GM12872 (cell line): ENCODE data around the gene SMG1.

Experiments
- TF ChIP-seq, protein P1 (sequence below): IDR thresholded peaks from 3 replicates; pipeline ENCODE4 v1.5.1; 2011; ENCODE audit warnings: low read depth, mild to moderate bottlenecking, low read length, moderate library complexity; ENCODE audit not compliant: insufficient read depth

Gene SMG1

DNA sequence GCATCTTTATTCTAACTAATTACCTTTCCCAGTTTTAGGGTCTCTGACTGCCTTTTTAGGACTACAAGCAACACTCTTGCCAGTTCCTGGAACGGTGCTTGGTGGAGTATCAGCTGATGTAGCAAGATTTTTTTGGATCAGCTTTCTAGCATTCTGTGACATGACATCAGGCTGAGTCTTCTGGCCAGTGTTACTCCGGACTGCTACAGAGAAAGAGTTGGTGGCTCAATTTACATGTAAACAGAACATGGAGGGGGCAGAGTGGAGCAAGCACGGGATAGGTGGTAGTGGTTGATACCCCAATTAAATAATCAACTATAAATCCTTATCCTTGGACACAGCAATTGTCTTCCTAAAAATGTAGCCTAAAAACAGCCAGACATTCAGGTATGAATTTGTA, 114.3 kb downstream of the SMG1 start:
- TF ChIP-seq, protein P1, sequence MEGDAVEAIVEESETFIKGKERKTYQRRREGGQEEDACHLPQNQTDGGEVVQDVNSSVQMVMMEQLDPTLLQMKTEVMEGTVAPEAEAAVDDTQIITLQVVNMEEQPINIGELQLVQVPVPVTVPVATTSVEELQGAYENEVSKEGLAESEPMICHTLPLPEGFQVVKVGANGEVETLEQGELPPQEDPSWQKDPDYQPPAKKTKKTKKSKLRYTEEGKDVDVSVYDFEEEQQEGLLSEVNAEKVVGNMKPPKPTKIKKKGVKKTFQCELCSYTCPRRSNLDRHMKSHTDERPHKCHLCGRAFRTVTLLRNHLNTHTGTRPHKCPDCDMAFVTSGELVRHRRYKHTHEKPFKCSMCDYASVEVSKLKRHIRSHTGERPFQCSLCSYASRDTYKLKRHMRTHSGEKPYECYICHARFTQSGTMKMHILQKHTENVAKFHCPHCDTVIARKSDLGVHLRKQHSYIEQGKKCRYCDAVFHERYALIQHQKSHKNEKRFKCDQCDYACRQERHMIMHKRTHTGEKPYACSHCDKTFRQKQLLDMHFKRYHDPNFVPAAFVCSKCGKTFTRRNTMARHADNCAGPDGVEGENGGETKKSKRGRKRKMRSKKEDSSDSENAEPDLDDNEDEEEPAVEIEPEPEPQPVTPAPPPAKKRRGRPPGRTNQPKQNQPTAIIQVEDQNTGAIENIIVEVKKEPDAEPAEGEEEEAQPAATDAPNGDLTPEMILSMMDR = no peak

DNA sequence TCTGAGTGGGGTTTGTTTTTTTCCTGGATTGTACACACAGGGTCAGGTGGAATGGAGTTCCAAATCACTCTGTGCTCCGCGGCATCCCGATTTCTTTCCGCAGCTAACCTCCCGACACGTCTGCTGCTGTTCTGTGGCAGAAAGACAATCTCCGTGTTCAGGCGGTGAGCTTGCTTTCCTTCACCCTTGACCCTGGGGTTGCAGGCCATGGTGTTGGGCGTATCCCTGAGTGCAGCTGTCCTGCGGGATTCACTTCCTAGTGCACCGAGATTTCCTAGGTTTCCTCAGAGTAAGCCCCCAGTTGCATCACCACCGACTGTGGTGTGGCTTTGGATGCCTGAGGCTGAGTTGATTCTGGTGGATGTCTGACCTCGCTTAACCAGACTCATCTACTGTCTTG, 117.0 kb downstream of the SMG1 start:
- TF ChIP-seq, protein P1 = no peak

DNA sequence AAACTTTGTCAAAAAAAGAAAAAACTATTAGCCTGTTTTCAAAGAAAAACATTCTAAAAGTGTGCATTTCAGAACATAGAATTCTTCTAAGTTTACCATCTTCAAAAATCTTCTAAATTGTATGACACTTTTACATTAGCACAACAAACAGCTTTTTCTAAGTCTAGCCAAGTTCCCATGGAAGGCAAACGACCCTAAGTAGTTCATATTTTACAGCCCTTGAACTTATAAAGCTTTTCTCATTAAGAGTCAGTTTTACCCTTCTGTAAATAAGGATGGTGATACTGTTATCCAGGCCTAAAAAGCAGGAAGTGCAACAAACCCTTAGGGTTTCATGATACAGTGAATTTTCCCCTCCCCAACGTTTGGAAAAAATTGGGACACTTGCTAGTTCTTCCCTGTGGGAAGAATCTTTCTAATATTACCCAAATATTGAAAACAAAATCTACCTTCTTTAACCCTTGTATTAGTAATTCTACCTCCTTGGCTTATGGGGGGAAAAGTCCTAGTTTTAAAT, 120.9 kb downstream of the SMG1 start:
- TF ChIP-seq, protein P1 = no peak

DNA sequence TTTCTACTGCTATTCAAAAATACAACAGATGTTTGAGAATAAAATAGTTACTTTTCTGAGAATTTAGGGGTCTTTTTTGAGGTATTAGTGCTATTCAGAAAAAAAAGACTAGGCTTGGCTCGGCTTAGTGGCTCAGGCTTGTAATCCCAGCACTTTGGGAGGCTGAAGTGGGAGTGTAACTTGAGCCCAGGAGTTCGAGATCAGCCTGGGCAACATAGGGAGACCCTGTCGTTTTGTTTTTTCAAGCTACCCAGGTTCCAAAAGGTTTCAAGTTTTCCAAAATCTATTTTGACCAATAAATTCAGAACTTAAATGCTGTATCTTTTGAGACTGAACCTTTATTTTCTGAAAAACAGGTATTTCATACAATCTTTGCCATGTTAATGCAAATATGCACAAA, 121.7 kb downstream of the SMG1 start:
- TF ChIP-seq, protein P1 = no peak

DNA sequence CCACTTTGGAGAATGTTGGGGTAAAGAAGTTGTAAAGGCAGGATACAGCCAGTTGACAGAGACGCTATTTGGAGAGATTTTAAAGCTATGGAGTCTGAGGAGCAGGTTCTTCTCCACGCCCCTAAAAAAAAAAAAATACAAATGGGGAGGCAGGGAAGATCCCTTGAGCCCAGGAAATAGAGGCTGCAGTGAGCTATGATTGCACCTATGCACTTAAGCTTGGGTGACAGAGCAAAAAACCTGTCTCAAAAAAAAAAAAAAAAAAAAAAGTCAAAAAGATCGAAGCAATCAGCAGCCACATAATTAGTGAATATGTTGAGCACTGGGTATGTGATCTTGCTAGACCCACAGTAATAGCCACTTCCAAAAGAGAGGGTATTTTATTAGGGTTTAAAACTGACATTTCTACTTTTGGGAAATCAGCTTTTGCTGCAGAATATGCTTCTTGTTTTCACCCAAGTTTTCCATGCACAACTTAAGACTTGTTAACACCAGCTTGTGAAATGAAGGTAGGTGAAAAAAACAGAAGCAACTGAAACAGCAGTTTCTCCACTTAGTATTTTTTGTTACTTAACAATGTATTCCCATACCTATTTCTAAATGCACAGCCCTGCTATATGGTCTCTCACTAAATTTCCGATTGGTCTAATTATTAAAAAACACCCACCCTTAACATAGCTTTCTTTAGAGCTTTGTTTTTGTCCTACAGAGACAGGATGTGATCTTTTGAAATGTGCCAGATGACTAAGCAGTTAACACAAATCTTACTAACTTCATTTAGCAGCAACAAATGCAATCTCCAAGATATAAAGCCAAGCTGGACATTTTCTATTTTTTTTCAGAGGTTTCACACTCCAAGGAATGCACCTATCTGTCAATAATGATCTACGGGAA, 122.4 kb downstream of the SMG1 start:
- TF ChIP-seq, protein P1 = no peak

DNA sequence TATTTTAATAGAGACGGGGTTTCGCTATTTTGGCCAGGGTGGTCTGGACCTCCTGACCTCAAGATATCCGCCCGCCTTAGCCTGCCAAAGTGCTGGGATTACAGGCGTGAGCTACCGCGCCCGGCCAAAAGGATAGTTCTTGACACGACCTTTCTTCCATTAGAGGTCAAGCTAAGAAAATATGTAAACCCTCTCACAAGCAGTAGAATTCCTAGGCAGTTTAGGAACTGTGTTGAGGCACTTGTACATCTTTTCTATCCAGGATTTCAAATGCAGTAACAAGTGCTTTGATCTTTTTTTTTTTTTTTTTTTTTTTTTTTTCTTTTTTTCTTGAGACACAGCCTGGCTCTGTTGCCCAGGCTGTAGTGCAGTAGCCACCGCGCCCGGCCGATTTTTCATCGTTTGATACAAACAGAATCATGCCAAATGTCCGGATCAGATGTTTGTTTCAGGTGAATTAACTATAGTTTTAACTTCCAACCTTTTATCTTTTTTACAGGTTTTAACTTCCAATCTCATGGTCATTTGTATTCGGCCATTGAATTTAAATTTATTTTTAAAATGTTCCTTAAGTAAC, 123.4 kb downstream of the SMG1 start:
- TF ChIP-seq, protein P1 = no peak

DNA sequence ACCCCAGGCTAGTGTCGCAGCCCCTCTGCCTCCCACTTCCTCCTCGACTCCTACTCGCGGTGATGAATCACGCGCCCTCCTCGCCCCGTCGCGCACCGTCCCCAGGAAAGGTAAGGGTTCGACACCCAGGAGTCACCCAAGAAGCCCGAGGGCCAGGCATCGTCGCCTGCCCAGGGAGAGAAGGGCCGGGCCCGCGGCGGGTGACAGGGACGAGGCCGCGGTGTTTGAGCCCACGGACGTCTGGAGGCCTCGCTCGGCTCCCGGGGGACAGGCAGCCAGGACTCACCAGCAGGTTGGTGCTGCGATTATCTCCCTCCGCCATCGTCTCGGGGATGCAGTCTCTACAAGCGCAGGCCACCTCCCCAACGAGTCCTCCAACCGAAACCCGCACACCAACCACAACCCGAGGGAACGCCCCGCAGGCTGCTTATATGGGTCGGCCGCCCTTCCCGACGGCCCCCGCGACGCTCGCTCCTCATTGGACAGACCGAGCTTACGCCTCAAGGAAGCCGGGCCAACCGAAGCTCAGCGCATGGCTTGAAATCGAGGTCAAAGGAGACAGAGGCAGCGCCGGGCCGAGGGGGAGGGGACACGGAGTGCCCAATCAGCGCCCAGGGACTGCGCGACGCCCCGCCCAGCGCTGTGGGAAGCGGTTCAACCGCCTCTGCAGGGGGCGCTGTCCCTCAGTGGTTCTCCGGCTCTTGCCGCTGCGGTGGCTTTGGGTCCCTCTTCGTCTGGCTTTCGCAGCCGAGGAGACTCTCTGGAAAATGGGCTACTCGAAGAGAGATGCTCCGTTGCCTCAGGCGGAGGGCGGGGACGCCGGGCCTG, 124.8 kb downstream of the SMG1 start, which contains the start of gene ARL6IP1:
Gene ARL6IP1, minus strand, starts transcription at position 405 of the 828 bp plus-strand sequence. Its CDS starts 83 bp downstream, at position 322.
- TF ChIP-seq, protein P1 = peak; percentile 91
